HEK293 (cell line): Measurements from ENCODE around the gene VAMP5.

Experiments
- HOXC10 ChIP-seq: sonication (generic); formaldehyde crosslinking; IDR thresholded peaks from 2 replicates; pipeline ENCODE4 v1.8.1; 2023; ENCODE audit warnings: mild to moderate bottlenecking, missing genetic modification reagents
- SALL2 ChIP-seq: fragments of 450-650 bp; formaldehyde crosslinking; IDR thresholded peaks from 2 replicates; pipeline ENCODE4 v1.5.0; 2017; ENCODE audit warnings: missing biosample characterization, mild to moderate bottlenecking, missing genetic modification characterization, borderline replicate concordance
- ZBTB21 ChIP-seq: fragments of 450-650 bp; formaldehyde crosslinking; IDR thresholded peaks from 2 replicates; pipeline ENCODE4 v1.5.1; 2017; ENCODE audit warnings: missing biosample characterization, missing genetic modification characterization
- ZEB2 ChIP-seq: fragments of 450-650 bp; formaldehyde crosslinking; IDR thresholded peaks from 2 replicates; pipeline ENCODE4 v1.5.1; 2016; ENCODE audit warnings: missing biosample characterization, missing genetic modification characterization
- ZFP37 ChIP-seq: fragments of 450-650 bp; formaldehyde crosslinking; IDR thresholded peaks from 2 replicates; pipeline ENCODE4 v1.5.1; 2016; ENCODE audit warnings: missing biosample characterization, missing genetic modification characterization
- ZNF114 ChIP-seq: fragments of 450-650 bp; formaldehyde crosslinking; IDR thresholded peaks from 2 replicates; pipeline ENCODE4 v1.5.0; 2017; ENCODE audit warnings: missing biosample characterization, missing genetic modification characterization
- ZNF174 ChIP-seq: fragments of 450-650 bp; formaldehyde crosslinking; IDR thresholded peaks from 2 replicates; pipeline ENCODE4 v1.5.0; 2017; ENCODE audit warnings: missing biosample characterization, mild to moderate bottlenecking, missing genetic modification characterization
- ZNF202 ChIP-seq: fragments of 450-650 bp; formaldehyde crosslinking; IDR thresholded peaks from 2 replicates; pipeline ENCODE4 v1.5.1; 2016; ENCODE audit warnings: missing biosample characterization, missing genetic modification characterization, borderline replicate concordance
- ZNF335 ChIP-seq: fragments of 450-650 bp; formaldehyde crosslinking; conservative IDR thresholded peaks from 2 replicates; pipeline ENCODE4 v1.5.1; 2016; ENCODE audit warnings: missing biosample characterization, missing genetic modification characterization
- ZNF510 ChIP-seq: fragments of 450-650 bp; formaldehyde crosslinking; IDR thresholded peaks from 2 replicates; pipeline ENCODE4 v1.5.1; 2018; ENCODE audit warnings: mild to moderate bottlenecking, missing genetic modification characterization, missing biosample characterization; ENCODE audit not compliant: insufficient replicate concordance
- ZNF514 ChIP-seq: fragments of 450-650 bp; formaldehyde crosslinking; IDR thresholded peaks from 2 replicates; pipeline ENCODE4 v1.5.1; 2016; ENCODE audit warnings: missing biosample characterization, missing genetic modification characterization
- ZNF544 ChIP-seq: fragments of 450-650 bp; formaldehyde crosslinking; IDR thresholded peaks from 2 replicates; pipeline ENCODE4 v1.5.0; 2017; ENCODE audit warnings: missing biosample characterization, missing genetic modification characterization
- ZNF548 ChIP-seq: fragments of 450-650 bp; formaldehyde crosslinking; IDR thresholded peaks from 2 replicates; pipeline ENCODE4 v1.5.1; 2016; ENCODE audit warnings: missing biosample characterization, missing genetic modification characterization
- ZNF596 ChIP-seq: fragments of 450-650 bp; IDR thresholded peaks from 2 replicates; pipeline ENCODE4 v1.5.0; 2018; ENCODE audit warnings: missing biosample characterization, mild to moderate bottlenecking, missing genetic modification characterization, moderate library complexity
- ZNF623 ChIP-seq: fragments of 450-650 bp; formaldehyde crosslinking; IDR thresholded peaks from 2 replicates; pipeline ENCODE4 v1.5.1; 2016; ENCODE audit warnings: missing biosample characterization, missing genetic modification characterization
- ZNF654 ChIP-seq: fragments of 450-650 bp; formaldehyde crosslinking; IDR thresholded peaks from 2 replicates; pipeline ENCODE4 v1.5.1; 2016; ENCODE audit warnings: low read depth, missing biosample characterization, missing genetic modification characterization
- ZNF670 ChIP-seq: fragments of 450-650 bp; formaldehyde crosslinking; IDR thresholded peaks from 2 replicates; pipeline ENCODE4 v1.5.1; 2016; ENCODE audit warnings: missing biosample characterization, missing genetic modification characterization, low read depth
- ZSCAN30 ChIP-seq: fragments of 450-650 bp; IDR thresholded peaks from 2 replicates; pipeline ENCODE4 v1.5.1; 2018; ENCODE audit warnings: missing biosample characterization, mild to moderate bottlenecking, missing genetic modification characterization, moderate library complexity
- TF ChIP-seq, protein P1 (sequence below): fragments of 450-650 bp; formaldehyde crosslinking; IDR thresholded peaks from 2 replicates; pipeline ENCODE4 v1.5.1; 2016; ENCODE audit warnings: missing biosample characterization, missing genetic modification characterization, low read depth
- TF ChIP-seq, protein P2 (sequence below): fragments of 450-650 bp; formaldehyde crosslinking; conservative IDR thresholded peaks from 2 replicates; pipeline ENCODE4 v1.5.1; 2016; ENCODE audit warnings: low read depth, missing biosample characterization, missing genetic modification characterization
- TF ChIP-seq, protein P3 (sequence below): fragments of 450-650 bp; formaldehyde crosslinking; IDR thresholded peaks from 2 replicates; pipeline ENCODE4 v1.5.1; 2017; ENCODE audit warnings: missing biosample characterization, missing genetic modification characterization
- TF ChIP-seq, protein P4 (sequence below): fragments of 450-650 bp; formaldehyde crosslinking; IDR thresholded peaks from 2 replicates; pipeline ENCODE4 v1.5.1; 2017; ENCODE audit warnings: missing biosample characterization, missing genetic modification characterization
- TF ChIP-seq, protein P5 (sequence below): fragments of 450-650 bp; formaldehyde crosslinking; IDR thresholded peaks from 2 replicates; pipeline ENCODE4 v1.5.1; 2016; ENCODE audit warnings: missing biosample characterization, missing genetic modification characterization
- TF ChIP-seq, protein P6 (sequence below): fragments of 450-650 bp; formaldehyde crosslinking; IDR thresholded peaks from 2 replicates; pipeline ENCODE4 v1.5.1; 2016; ENCODE audit warnings: missing biosample characterization, missing genetic modification characterization
- TF ChIP-seq, protein P7 (sequence below): fragments of 450-650 bp; formaldehyde crosslinking; IDR thresholded peaks from 2 replicates; pipeline ENCODE4 v1.5.1; 2016; ENCODE audit warnings: missing biosample characterization, missing genetic modification characterization

The VAMP5 gene

DNA sequence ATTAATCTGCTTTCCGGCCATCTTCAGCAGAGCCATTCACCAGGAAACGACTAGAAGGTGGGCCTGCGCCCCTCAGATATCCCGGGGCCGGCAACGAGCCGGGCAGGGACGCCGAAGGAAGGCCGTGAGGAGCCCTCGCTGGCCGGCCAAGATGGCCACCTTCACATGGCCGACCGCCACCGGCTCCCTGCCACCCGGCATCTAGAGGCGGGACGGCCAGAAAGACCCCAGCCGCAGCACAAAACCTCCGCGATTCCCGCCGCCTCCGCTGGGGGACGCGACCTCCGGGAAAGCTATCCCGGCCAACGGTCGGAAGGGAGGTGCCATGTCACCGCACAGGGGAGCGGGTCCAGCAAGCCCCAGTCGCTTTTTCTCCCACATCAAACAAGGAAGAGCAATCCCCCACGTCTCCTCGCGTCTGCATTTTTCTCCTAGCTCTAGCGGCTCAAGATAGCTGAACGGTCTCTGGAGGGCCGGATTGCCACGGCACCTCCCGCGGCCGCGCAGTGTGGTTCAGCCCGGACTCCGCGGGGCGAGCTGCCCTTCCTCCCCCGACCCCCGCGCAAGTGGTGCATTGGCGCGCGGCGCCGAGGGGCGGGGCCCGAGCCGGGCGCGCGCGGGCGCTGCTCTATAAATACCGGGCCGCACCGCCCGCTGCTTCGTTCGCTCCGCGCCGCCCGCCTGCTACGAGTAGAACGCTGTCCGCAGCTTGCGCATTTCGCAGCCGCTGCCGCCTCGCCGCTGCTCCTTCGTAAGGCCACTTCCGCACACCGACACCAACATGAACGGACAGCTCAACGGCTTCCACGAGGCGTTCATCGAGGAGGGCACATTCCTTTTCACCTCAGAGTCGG, 45.5 kb upstream of the VAMP5 start, which contains the start of gene MAT2A (continued):
- TF ChIP-seq, protein P1, sequence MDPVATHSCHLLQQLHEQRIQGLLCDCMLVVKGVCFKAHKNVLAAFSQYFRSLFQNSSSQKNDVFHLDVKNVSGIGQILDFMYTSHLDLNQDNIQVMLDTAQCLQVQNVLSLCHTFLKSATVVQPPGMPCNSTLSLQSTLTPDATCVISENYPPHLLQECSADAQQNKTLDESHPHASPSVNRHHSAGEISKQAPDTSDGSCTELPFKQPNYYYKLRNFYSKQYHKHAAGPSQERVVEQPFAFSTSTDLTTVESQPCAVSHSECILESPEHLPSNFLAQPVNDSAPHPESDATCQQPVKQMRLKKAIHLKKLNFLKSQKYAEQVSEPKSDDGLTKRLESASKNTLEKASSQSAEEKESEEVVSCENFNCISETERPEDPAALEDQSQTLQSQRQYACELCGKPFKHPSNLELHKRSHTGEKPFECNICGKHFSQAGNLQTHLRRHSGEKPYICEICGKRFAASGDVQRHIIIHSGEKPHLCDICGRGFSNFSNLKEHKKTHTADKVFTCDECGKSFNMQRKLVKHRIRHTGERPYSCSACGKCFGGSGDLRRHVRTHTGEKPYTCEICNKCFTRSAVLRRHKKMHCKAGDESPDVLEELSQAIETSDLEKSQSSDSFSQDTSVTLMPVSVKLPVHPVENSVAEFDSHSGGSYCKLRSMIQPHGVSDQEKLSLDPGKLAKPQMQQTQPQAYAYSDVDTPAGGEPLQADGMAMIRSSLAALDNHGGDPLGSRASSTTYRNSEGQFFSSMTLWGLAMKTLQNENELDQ (tag by site-specific recombination) = peak; percentile 66; the same call in 1 of the 2 replicates
- TF ChIP-seq ZNF623 (tag by site-specific recombination) (no peak), SALL2 (0 out of 2 replicates have a peak, but pooled peaks have one; percentile 12), ZNF596 (tag by site-specific recombination) (no peak), ZNF670 (tag by site-specific recombination) (no peak), ZNF202 (tag by site-specific recombination) (no peak), ZNF174 (tag by site-specific recombination) (no peak), HOXC10 (CRISPR knock-in tag) (no peak), ZNF654 (tag by site-specific recombination) (no peak), ZNF514 (tag by site-specific recombination) (no peak), ZNF335 (peak; percentile 68), ZNF548 (tag by site-specific recombination) (no peak), ZNF114 (tag by site-specific recombination) (no peak; the same call in none of the 2 replicates), ZNF544 (tag by site-specific recombination) (no peak), ZEB2 (tag by site-specific recombination) (peak; percentile 77), ZBTB21 (tag by site-specific recombination) (peak; percentile 34; the same call in 1 of the 2 replicates), ZFP37 (tag by site-specific recombination) (peak; percentile 22; the same call in 1 of the 2 replicates), ZSCAN30 (tag by site-specific recombination) (no peak; the same call in 1 of the 2 replicates), ZNF510 (tag by site-specific recombination) (no peak)
- TF ChIP-seq, protein P2, sequence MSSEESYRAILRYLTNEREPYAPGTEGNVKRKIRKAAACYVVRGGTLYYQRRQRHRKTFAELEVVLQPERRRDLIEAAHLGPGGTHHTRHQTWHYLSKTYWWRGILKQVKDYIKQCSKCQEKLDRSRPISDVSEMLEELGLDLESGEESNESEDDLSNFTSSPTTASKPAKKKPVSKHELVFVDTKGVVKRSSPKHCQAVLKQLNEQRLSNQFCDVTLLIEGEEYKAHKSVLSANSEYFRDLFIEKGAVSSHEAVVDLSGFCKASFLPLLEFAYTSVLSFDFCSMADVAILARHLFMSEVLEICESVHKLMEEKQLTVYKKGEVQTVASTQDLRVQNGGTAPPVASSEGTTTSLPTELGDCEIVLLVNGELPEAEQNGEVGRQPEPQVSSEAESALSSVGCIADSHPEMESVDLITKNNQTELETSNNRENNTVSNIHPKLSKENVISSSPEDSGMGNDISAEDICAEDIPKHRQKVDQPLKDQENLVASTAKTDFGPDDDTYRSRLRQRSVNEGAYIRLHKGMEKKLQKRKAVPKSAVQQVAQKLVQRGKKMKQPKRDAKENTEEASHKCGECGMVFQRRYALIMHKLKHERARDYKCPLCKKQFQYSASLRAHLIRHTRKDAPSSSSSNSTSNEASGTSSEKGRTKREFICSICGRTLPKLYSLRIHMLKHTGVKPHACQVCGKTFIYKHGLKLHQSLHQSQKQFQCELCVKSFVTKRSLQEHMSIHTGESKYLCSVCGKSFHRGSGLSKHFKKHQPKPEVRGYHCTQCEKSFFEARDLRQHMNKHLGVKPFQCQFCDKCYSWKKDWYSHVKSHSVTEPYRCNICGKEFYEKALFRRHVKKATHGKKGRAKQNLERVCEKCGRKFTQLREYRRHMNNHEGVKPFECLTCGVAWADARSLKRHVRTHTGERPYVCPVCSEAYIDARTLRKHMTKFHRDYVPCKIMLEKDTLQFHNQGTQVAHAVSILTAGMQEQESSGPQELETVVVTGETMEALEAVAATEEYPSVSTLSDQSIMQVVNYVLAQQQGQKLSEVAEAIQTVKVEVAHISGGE (tag by site-specific recombination) = 0 out of 2 replicates have a peak, but pooled peaks have one; percentile 14
- TF ChIP-seq, protein P3, sequence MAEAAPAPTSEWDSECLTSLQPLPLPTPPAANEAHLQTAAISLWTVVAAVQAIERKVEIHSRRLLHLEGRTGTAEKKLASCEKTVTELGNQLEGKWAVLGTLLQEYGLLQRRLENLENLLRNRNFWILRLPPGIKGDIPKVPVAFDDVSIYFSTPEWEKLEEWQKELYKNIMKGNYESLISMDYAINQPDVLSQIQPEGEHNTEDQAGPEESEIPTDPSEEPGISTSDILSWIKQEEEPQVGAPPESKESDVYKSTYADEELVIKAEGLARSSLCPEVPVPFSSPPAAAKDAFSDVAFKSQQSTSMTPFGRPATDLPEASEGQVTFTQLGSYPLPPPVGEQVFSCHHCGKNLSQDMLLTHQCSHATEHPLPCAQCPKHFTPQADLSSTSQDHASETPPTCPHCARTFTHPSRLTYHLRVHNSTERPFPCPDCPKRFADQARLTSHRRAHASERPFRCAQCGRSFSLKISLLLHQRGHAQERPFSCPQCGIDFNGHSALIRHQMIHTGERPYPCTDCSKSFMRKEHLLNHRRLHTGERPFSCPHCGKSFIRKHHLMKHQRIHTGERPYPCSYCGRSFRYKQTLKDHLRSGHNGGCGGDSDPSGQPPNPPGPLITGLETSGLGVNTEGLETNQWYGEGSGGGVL = peak; percentile 79
- TF ChIP-seq, protein P4, sequence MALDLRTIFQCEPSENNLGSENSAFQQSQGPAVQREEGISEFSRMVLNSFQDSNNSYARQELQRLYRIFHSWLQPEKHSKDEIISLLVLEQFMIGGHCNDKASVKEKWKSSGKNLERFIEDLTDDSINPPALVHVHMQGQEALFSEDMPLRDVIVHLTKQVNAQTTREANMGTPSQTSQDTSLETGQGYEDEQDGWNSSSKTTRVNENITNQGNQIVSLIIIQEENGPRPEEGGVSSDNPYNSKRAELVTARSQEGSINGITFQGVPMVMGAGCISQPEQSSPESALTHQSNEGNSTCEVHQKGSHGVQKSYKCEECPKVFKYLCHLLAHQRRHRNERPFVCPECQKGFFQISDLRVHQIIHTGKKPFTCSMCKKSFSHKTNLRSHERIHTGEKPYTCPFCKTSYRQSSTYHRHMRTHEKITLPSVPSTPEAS (tag by site-specific recombination) = no peak
- TF ChIP-seq, protein P5, sequence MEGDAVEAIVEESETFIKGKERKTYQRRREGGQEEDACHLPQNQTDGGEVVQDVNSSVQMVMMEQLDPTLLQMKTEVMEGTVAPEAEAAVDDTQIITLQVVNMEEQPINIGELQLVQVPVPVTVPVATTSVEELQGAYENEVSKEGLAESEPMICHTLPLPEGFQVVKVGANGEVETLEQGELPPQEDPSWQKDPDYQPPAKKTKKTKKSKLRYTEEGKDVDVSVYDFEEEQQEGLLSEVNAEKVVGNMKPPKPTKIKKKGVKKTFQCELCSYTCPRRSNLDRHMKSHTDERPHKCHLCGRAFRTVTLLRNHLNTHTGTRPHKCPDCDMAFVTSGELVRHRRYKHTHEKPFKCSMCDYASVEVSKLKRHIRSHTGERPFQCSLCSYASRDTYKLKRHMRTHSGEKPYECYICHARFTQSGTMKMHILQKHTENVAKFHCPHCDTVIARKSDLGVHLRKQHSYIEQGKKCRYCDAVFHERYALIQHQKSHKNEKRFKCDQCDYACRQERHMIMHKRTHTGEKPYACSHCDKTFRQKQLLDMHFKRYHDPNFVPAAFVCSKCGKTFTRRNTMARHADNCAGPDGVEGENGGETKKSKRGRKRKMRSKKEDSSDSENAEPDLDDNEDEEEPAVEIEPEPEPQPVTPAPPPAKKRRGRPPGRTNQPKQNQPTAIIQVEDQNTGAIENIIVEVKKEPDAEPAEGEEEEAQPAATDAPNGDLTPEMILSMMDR = peak; percentile 96
- TF ChIP-seq, protein P6, sequence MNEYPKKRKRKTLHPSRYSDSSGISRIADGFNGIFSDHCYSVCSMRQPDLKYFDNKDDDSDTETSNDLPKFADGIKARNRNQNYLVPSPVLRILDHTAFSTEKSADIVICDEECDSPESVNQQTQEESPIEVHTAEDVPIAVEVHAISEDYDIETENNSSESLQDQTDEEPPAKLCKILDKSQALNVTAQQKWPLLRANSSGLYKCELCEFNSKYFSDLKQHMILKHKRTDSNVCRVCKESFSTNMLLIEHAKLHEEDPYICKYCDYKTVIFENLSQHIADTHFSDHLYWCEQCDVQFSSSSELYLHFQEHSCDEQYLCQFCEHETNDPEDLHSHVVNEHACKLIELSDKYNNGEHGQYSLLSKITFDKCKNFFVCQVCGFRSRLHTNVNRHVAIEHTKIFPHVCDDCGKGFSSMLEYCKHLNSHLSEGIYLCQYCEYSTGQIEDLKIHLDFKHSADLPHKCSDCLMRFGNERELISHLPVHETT = peak; percentile 14; the same call in 1 of the 2 replicates
- TF ChIP-seq, protein P7, sequence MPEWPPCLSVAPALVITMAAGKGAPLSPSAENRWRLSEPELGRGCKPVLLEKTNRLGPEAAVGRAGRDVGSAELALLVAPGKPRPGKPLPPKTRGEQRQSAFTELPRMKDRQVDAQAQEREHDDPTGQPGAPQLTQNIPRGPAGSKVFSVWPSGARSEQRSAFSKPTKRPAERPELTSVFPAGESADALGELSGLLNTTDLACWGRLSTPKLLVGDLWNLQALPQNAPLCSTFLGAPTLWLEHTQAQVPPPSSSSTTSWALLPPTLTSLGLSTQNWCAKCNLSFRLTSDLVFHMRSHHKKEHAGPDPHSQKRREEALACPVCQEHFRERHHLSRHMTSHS = no peak
